Retinal pigment epithelial cell (primary cell): ENCODE data around the gene P3H3.

Experiments
- DNase-seq: peaks from one replicate; pipeline ENCODE4 v3.0.0-alpha.2; 2010; ENCODE audit warnings: low read depth
- H3K4me3 ChIP-seq: 2 replicates; pipeline ENCODE4 v1.5.1; 2011; ENCODE audit warnings: mild to moderate bottlenecking, low read length, control low read depth, moderate library complexity
- CTCF ChIP-seq: conservative IDR thresholded peaks from 2 replicates; pipeline ENCODE4 v1.5.1; 2011; ENCODE audit warnings: low read depth, low read length, control low read depth, inconsistent platforms

The P3H3 gene

GRCh38 chr12:6818222-6818621 lies 10.0 kb upstream of the P3H3 start:
- no peak for DNase-seq
- TF ChIP-seq CTCF = no peak
- no peak overlapping the region for H3K4me3 ChIP-seq

GRCh38 chr12:6818645-6819044 lies 9.6 kb upstream of the P3H3 start:
- DNase-seq = no peak
- H3K4me3 ChIP-seq = no peak overlapping the region
- no peak for TF ChIP-seq CTCF

DNA sequence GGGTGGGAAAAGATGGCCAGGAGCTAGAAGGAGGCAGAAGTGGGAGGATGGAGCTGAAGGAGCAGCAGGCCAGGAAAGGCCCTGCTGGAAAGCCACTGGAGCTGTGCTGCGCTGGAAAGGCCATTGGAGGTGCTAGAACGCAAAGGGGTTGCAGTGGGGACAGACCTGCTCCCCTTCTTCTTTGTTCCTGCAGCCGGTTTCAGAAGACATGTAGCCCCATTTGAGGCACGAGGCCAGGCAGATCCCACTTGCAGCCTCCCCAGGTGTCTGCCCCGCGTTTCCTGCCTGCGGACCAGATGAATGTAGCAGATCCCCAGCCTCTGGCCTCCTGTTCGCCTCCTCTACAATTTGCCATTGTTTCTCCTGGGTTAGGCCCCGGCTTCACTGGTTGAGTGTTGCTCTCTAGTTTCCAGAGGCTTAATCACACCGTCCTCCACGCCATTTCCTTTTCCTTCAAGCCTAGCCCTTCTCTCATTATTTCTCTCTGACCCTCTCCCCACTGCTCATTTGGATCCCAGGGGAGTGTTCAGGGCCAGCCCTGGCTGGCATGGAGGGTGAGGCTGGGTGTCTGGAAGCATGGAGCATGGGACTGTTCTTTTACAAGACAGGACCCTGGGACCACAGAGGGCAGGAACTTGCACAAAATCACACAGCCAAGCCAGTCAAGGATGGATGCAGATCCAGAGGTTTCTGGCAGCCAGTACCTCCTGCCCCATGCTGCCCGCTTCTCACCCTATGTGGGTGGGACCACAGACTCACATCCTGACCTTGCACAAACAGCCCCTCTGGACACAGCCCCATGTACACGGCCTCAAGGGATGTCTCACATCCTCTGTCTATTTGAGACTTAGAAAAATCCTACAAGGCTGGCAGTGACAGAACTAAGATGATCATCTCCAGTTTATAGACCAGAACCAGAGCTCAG lies 8.8 kb upstream of the P3H3 start:
- DNase-seq = no peak
- no peak for TF ChIP-seq CTCF
- no peak overlapping the region for H3K4me3 ChIP-seq

GRCh38 chr12:6820166-6820565 lies 8.0 kb upstream of the P3H3 start:
- DNase-seq = no peak
- H3K4me3 ChIP-seq = no peak overlapping the region
- no peak for TF ChIP-seq CTCF

GRCh38 chr12:6821591-6822425 lies 6.4 kb upstream of the P3H3 start, which contains the start of gene GPR162:
Gene GPR162, plus strand, starts transcription at chr12:6821821. Its CDS starts 2,078 bp downstream, at chr12:6823899.
- peak within 1 kb of the TSS; percentile 47 for H3K4me3 ChIP-seq
- DNase-seq = no peak
- TF ChIP-seq CTCF = no peak

GRCh38 chr12:6822426-6823135 lies 5.6 kb upstream of the P3H3 start:
- no peak for TF ChIP-seq CTCF
- H3K4me3 ChIP-seq = peak overlapping the region; percentile 47
- DNase-seq = no peak
